OCI-LY3 (cell line): ENCODE results near the gene FOXO4.

Source experiments
- H2AFZ ChIP-seq: fragments of 200-600, 300-600 bp; shearing (Covaris generic); 2 replicates; pipeline ENCODE4 v1.6.0; 2014; ENCODE audit warnings: antibody characterized with exemption, low read depth, low read length
- H3K27ac ChIP-seq: fragments of 200-600, 300-600 bp; sonication (generic); 2 replicates; pipeline ENCODE4 v1.5.1; 2014; ENCODE audit warnings: mild to moderate bottlenecking, low read length, moderate library complexity, mixed read lengths
- H3K27me3 ChIP-seq: fragments of 200-600, 300-600 bp; sonication (generic); 2 replicates; pipeline ENCODE4 v1.6.1; 2014; ENCODE audit warnings: low read depth, low read length, mixed read lengths
- H3K36me3 ChIP-seq: fragments of 200-600, 300-600 bp; sonication (generic); replicated peaks from 2 replicates; pipeline ENCODE3; 2014; ENCODE audit warnings: low read depth, low read length, mixed read lengths
- H3K4me1 ChIP-seq: fragments of 300-600, 200-600 bp; sonication (generic); 2 replicates; pipeline ENCODE4 v1.6.1; 2014; ENCODE audit warnings: low read length, mixed read lengths
- H3K4me2 ChIP-seq: fragments of 200-600, 300-600 bp; sonication (generic); 2 replicates; pipeline ENCODE4 v1.6.1; 2014; ENCODE audit warnings: low read length, mixed read lengths
- H3K4me3 ChIP-seq: fragments of 300-600, 200-600 bp; sonication (generic); 2 replicates; pipeline ENCODE4 v1.5.1; 2014; ENCODE audit warnings: antibody characterized with exemption, mild to moderate bottlenecking, low read length, moderate library complexity
- H3K79me2 ChIP-seq: fragments of 300-600, 200-600 bp; shearing (Covaris generic); 2 replicates; pipeline ENCODE4 v1.6.1; 2014; ENCODE audit warnings: mild to moderate bottlenecking, low read length, mixed read lengths
- H3K9ac ChIP-seq: fragments of 300-600, 200-600 bp; shearing (Covaris generic); 2 replicates; pipeline ENCODE4 v1.6.0; 2014; ENCODE audit warnings: mild to moderate bottlenecking, low read length, moderate library complexity
- H3K9me3 ChIP-seq: fragments of 200-600, 300-600 bp; shearing (Covaris generic); 2 replicates; pipeline ENCODE4 v1.6.1; 2014; ENCODE audit warnings: low read length, mixed read lengths; ENCODE audit not compliant: insufficient read depth
- H4K20me1 ChIP-seq: fragments of 200-600, 300-600 bp; sonication (generic); 2 replicates; pipeline ENCODE4 v1.6.1; 2016; ENCODE audit warnings: low read length, mixed read lengths; ENCODE audit not compliant: insufficient read depth
- CTCF ChIP-seq: fragments of 200-600, 300-600 bp; sonication (generic); IDR thresholded peaks from 2 replicates; pipeline ENCODE4 v1.5.1; 2014; ENCODE audit warnings: antibody characterized with exemption, low read length, low read depth
- EZH2phosphoT487 ChIP-seq: fragments of 200-600 bp; shearing (Covaris generic); IDR thresholded peaks from 2 replicates; pipeline ENCODE4 v1.6.1; 2018; ENCODE audit warnings: antibody characterized with exemption, mixed run types, low read depth

Gene FOXO4

GRCh38 chrX:71143508-71143907, 47.9 kb downstream of the FOXO4 start:
- TF ChIP-seq EZH2phosphoT487 (no peak), CTCF (no peak)
- peaks cover 3% of the 10 kb centered on the region for H3K36me3 ChIP-seq
- no peak overlapping the region for H3K9ac ChIP-seq
- H3K4me1 ChIP-seq = no peaks in the 10 kb centered on the region
- no peak overlapping the region for H2AFZ ChIP-seq
- no peak overlapping the region for H3K27ac ChIP-seq
- no peak overlapping the region for H3K4me3 ChIP-seq
- no peaks in the 10 kb centered on the region for H4K20me1 ChIP-seq
- no peaks in the 10 kb centered on the region for H3K27me3 ChIP-seq
- no peak overlapping the region for H3K4me2 ChIP-seq
- no peaks in the 10 kb centered on the region for H3K79me2 ChIP-seq
- H3K9me3 ChIP-seq = no peaks in the 10 kb centered on the region

GRCh38 chrX:71144651-71145050, 49.0 kb downstream of the FOXO4 start, which contains the start of gene NLGN3:
Gene NLGN3 (plus strand): TSS chrX:71144841. CDS start chrX:71147750, 2,909 bp downstream.
- H3K36me3 ChIP-seq = no peaks in the 10 kb centered on the region
- no peak within 1 kb of the TSS for H3K27ac ChIP-seq
- no peaks in the 10 kb centered on the region for H3K27me3 ChIP-seq
- no peak within 1 kb of the TSS for H3K9ac ChIP-seq
- no peak within 1 kb of the TSS for H3K4me2 ChIP-seq
- H3K9me3 ChIP-seq = no peaks in the 10 kb centered on the region
- no peaks in the 10 kb centered on the region for H4K20me1 ChIP-seq
- no peak within 1 kb of the TSS for H2AFZ ChIP-seq
- no peak within 1 kb of the TSS for H3K4me3 ChIP-seq
- H3K4me1 ChIP-seq = no peaks in the 10 kb centered on the region
- no peaks in the 10 kb centered on the region for H3K79me2 ChIP-seq
- TF ChIP-seq CTCF (no peak), EZH2phosphoT487 (no peak)

GRCh38 chrX:71147496-71148277, 52.0 kb downstream of the FOXO4 start:
- no peaks in the 10 kb centered on the region for H3K36me3 ChIP-seq
- H3K9me3 ChIP-seq = no peaks in the 10 kb centered on the region
- no peaks in the 10 kb centered on the region for H3K79me2 ChIP-seq
- no peak overlapping the region for H2AFZ ChIP-seq
- H3K27ac ChIP-seq = no peak overlapping the region
- H3K4me1 ChIP-seq = no peaks in the 10 kb centered on the region
- H3K4me3 ChIP-seq = no peak overlapping the region
- no peaks in the 10 kb centered on the region for H4K20me1 ChIP-seq
- no peak overlapping the region for H3K4me2 ChIP-seq
- no peak overlapping the region for H3K9ac ChIP-seq
- no peaks in the 10 kb centered on the region for H3K27me3 ChIP-seq
- no peak; the same call in 1 of the 2 replicates for TF ChIP-seq CTCF

- H3K9ac ChIP-seq = no peak overlapping the region
- no peak overlapping the region for H3K4me2 ChIP-seq
- H2AFZ ChIP-seq = no peak overlapping the region
- TF ChIP-seq CTCF = no peak
- TF ChIP-seq EZH2phosphoT487 = no peak
- no peak overlapping the region for H3K4me3 ChIP-seq
- H3K27me3 ChIP-seq = no peaks in the 10 kb centered on the region
- no peaks in the 10 kb centered on the region for H4K20me1 ChIP-seq
- no peaks in the 10 kb centered on the region for H3K4me1 ChIP-seq
- no peaks in the 10 kb centered on the region for H3K36me3 ChIP-seq
- H3K27ac ChIP-seq = no peak overlapping the region
- H3K79me2 ChIP-seq = no peaks in the 10 kb centered on the region
- no peaks in the 10 kb centered on the region for H3K9me3 ChIP-seq
These were observed 52.6 kb downstream of the FOXO4 start for GRCh38 chrX:71148278-71148663.
